Measurements from ENCODE around the gene ATP6V1B1. TPM values are rescaled to one million over a fixed set of nuclear protein-coding genes. Genes with fewer than 3 reads are reported as not detected.

The ATP6V1B1 gene
- polyA plus RNA-seq, 1 donor, result 1.3 TPM

DNA sequence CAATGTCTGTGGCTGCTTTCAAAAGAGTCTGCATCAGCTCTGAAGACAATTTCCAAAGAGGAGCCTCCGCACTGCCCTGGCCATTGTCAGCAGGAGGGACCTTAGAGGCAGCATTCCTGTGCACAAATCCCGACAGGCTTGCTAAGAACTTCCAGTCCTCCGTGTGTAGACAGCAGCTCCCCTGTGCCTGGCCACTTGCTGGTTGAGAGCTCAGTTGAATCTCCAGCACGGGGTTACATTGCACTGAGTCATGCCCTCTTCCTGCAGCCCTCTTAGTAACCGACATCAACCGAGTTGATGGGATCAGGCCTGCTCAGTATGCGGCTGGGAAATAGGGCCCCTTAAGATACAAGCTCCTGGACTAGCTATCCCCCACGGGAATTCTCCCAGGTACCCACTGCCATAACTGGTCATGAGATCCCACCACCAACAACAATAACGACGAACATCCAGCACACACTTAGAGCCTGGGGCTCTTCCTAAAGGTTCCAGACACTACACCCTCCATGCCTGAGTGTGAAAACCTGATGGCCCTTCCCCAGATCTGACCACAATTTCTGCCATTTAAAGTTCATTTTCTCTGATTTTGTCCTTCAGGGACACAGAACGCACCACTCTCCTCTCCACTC lies 12.0 kb downstream of the ATP6V1B1 start:
- DNase-seq, result no peak

- DNase-seq, result peak; percentile 69
Observed at GRCh38 chr2:70948337-70949003, 12.8 kb downstream of the ATP6V1B1 start.

- no peak for DNase-seq
Observed at GRCh38 chr2:70949086-70949485, 13.4 kb downstream of the ATP6V1B1 start.

DNA sequence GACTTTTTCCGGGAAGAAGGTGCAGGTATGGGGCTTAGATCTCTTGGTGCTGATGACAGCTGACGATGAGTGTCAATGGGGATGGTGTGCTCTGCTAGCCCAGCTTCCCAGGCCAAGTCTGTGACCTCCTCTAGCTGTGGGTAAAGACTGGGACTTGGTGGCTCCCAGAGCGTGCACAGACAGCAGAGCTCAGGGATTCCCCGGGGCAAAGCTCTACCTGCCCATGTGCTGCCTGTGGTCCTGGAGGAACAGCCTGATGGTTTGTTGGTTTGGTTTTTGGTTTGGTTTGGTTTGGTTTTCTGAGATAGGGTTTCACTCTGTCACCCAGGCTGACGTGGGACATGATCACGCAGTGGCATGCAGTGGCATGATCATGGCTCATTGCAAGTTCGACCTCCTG lies 19.2 kb downstream of the ATP6V1B1 start:
- no peak for DNase-seq

DNA sequence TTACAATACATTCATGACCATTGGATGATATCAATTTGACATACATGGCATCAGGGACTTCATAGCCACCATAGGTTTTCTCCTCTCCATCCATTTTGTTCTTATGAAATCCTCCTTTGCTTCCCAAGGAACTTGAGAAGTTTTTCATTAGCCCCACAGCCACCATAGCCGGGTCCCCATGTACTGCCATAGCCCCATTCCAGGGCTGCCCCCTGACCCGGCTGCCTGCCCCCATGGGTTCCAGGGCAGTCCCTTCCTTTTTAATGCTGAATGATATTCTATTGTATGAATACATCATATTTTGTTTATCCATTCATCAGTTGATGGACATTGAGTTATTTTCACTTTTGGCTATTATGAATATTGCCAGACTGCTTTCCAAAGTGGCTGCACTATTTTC lies 20.4 kb downstream of the ATP6V1B1 start:
- DNase-seq, result no peak

DNA sequence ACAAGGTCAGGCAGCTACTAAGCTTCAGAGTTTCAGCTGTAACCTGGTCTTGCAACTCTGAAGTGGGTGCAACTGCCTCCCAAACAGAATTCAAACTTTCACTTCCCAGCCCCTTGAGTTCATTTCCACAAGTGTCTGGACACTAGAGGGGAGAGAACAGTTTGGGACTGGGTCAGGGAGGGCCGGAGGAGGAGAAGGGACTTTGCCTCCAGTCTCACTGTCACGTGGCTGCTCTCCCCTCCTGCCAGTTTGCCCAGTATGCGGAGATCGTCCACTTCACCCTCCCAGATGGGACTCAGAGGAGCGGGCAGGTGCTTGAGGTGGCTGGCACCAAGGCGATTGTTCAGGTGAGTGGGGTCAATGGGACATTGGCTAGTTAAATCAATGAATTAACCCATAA lies 22.1 kb downstream of the ATP6V1B1 start:
- no peak for DNase-seq

- DNase-seq, result no peak
Observed at GRCh38 chr2:70958759-70959158, 23.1 kb downstream of the ATP6V1B1 start.

- DNase-seq, result no peak
Observed at GRCh38 chr2:70959271-70959761, 23.6 kb downstream of the ATP6V1B1 start.

DNA sequence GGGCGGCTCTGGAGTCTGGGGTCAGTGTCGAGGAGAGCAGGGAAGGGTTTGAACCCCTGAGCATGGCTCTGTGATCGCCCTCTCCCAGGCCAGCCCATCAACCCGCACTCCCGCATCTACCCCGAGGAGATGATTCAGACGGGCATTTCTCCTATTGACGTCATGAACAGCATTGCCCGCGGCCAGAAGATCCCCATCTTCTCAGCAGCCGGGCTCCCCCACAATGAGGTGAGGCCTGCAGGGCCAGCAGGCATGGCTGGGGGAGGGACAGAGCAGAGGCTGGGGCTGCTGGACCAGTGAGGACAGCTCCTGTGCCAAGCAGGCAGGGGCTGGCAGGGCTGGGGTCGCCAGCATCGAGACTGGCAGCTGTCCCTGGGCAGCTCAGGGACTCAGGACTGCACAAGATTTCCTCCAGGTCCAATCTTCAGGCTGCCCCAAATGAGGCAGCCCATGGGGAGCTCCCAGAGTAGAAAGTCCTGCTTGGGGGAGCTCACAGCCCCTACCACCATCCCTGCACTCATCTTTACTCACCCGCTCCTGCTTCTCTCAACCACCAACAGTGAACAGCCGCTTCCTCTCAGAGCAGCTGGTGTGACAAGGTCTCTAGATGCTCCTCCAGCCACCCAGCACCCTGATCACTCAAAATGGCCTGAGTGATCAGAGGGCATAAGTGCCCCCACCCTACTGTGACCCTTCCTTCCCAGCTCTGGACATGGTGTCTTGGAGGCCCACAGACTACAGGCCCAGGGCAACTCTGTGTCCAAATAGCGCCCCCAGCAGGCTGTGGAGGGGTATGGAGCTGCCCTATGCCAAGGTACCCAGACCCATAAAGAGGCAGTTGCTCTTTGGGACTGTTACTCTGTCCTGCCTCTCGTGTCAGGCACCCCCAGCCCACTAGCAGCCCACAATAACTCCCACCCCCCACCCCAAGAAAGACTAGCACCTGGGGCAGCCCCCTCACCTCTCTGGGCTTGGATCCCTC lies 24.4 kb downstream of the ATP6V1B1 start:
- no peak for DNase-seq

DNA sequence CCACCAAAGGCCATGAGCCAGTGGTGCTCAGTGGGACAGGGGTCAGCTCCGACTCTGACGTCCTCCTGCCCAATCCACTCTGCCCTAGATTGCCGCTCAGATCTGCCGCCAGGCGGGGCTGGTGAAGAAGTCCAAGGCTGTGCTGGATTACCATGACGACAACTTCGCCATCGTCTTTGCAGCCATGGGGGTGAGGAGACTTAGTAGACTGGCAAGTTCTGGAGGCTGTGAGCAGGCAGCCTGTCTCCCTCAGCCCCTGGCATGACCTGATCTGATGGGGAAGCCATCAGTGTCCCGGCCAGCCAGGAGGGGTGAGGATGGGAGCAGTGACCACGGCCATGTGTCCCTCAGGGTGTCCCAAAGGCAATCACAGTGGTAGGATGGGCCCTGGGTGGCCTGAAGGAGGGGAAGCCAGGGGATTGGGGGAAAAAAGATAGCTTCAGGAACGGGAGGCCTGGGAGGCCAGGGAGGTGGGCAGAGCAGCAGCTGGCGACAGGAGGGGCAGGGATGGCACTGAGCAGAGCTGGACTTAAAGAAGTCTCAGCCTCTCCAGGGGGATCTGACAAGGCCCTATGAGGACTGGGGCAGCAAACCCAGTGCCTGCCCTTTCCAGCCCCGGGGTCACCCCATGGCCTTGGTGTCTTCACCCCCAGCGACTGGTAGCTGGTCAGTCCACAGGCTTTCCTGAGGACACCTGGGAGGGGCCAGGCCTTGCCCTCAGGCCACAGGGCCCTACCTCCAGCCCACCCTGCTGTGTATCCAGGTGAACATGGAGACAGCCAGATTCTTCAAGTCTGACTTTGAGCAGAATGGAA lies 25.3 kb downstream of the ATP6V1B1 start:
- DNase-seq, result no peak

DNA sequence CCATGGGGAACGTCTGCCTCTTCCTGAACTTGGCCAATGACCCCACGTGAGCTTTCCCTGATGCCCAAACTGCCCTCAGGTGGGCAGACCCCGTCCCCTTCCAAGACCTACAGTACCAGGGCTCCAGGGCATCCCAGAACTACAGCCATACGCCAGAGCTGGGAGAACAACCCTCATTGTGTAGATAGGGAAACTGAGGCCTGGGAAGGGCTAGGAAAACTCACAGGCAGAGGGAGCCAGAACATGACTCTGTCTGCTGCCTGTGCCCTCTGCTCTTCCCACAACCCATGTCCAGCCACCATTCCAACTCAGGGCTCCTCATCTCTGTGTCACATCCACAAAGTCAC lies 25.9 kb downstream of the ATP6V1B1 start:
- no peak for DNase-seq

GRCh38 chr2:70962211-70962884 lies 26.6 kb downstream of the ATP6V1B1 start:
- DNase-seq, result no peak

GRCh38 chr2:70962885-70963878 lies 27.5 kb downstream of the ATP6V1B1 start:
- DNase-seq, result no peak

DNA sequence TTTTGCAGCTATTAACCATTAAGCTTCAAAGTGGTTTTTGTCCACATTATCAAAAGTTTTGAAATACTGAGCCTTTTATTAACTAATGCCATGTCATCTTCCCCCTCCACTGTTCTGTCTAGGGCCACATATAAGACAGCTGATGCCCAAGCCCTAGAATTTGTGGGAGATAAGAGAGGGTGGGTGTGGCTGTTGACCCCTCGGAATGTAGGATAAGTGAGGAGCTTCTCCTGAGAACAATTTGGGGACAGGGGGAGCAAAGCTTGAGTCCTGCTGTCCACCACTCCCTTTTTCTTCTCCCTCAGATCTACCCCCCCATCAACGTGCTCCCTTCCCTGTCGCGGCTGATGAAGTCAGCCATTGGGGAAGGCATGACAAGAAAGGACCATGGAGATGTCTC lies 28.4 kb downstream of the ATP6V1B1 start:
- no peak for DNase-seq

DNA sequence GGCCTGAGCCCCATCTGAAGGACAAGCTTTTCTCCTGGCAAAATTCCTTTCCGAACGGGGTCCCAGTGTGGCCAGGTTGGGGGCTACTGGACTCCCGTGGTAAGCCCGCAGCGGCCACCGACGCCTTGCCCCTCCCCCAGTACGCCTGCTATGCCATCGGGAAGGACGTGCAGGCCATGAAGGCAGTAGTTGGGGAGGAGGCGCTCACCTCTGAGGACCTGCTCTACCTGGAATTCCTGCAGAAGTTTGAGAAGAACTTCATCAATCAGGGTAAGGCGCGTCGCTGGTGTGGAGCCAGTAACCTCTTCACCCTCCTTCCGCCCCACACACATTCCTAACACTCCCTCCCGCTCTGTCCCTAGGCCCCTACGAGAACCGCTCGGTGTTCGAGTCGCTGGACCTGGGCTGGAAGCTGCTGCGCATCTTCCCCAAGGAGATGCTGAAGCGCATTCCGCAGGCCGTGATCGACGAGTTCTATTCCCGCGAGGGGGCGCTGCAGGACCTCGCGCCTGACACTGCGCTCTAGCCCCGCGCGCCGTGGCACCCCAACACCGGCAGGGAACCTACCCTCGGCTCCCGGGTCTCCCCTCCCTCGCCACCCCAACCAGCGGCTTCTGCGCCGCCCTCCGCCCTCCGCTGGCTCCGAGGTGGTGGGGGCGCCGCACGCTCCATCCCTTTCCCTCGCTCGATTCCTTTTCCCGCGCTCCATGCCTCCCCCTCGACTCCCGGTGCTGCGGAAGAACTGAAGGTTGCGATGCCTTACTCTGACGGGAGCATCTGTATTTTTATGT lies 29.1 kb downstream of the ATP6V1B1 start:
- DNase-seq, result peak; percentile 64

GRCh38 chr2:70965506-70965905 lies 29.8 kb downstream of the ATP6V1B1 start:
- no peak for DNase-seq

GRCh38 chr2:70966681-70967080 lies 31.0 kb downstream of the ATP6V1B1 start:
- DNase-seq, result no peak

- no peak for DNase-seq
Observed at GRCh38 chr2:70967189-70967588, 31.5 kb downstream of the ATP6V1B1 start.

- DNase-seq, result no peak
Observed at GRCh38 chr2:70974592-70974991, 38.9 kb downstream of the ATP6V1B1 start.

DNA sequence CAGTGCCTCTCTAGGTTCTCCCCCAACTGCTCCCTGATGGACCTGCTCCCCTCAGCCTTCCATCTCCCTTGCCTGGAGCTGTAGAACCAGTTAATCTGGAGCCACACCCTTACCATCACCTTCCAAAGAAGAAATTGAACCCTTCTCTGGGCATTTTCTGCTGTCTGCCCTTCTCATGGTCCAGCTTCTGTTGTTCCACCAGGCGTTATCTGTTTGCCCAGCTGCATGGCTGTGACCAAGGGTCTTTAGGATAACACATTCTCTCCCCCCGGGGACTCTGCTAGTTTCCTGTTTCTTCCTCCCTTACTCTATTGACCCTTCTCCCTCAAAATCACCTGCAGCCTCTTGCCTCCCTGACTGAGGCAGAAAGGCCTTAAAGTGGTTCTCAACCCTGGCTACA lies 39.5 kb downstream of the ATP6V1B1 start:
- no peak for DNase-seq
